Activated naive CD8-positive, alpha-beta T cell treated with anti-CD3 and anti-CD28 coated beads, Interleukin-2, amount 50 U/mL, for 24 hours (primary cell): ENCODE results near the gene TEX2.
"Not testable (repeated sequence)": the region's sequence is repeated elsewhere in the genome, so short reads cannot be mapped to it uniquely, and the experiment has no call there.

Experiments used
- ATAC-seq: fragments of 150-1000 bp; cut with Tn5 transposase; one replicate; pipeline ENCODE4 v1.10.0; 2021
- DNase-seq: peaks from one replicate; pipeline ENCODE4 v3.0.0; 2021
- H3K27ac Mint-ChIP-seq: one replicate; pipeline ENCODE4 v1.8.0; 2021; ENCODE audit warnings: mild to moderate bottlenecking, mixed read lengths
- H3K27me3 Mint-ChIP-seq: one replicate; pipeline ENCODE4 v1.8.0; 2021; ENCODE audit warnings: mixed read lengths
- H3K36me3 Mint-ChIP-seq: one replicate; pipeline ENCODE4 v1.8.0; 2021; ENCODE audit warnings: low read depth, mixed read lengths
- H3K4me1 Mint-ChIP-seq: one replicate; pipeline ENCODE4 v1.8.0; 2021; ENCODE audit warnings: mixed read lengths
- H3K4me3 Mint-ChIP-seq: one replicate; pipeline ENCODE4 v1.8.0; 2021; ENCODE audit warnings: mild to moderate bottlenecking, moderate library complexity, mixed read lengths
- H3K9me3 Mint-ChIP-seq: one replicate; pipeline ENCODE4 v1.8.0; 2021; ENCODE audit warnings: mixed read lengths

Gene TEX2

GRCh38 chr17:64178011-64178825 lies 84.8 kb downstream of the TEX2 start:
- Mint-ChIP-seq H3K4me3 (no peak overlapping the region), H3K4me1 (no peaks in the 10 kb centered on the region), H3K27me3 (no peaks in the 10 kb centered on the region), H3K9me3 (no peaks in the 10 kb centered on the region), H3K27ac (no peak overlapping the region), H3K36me3 (peaks cover 16% of the 10 kb centered on the region)
- ATAC-seq (no peak), DNase-seq (no peak)

- no peaks in the 10 kb centered on the region for H3K27me3 Mint-ChIP-seq
- H3K4me3 Mint-ChIP-seq = no peak overlapping the region
- peaks cover 18% of the 10 kb centered on the region for H3K36me3 Mint-ChIP-seq
- DNase-seq (no peak), ATAC-seq (no peak)
- no peaks in the 10 kb centered on the region for H3K9me3 Mint-ChIP-seq
- no peak overlapping the region for H3K27ac Mint-ChIP-seq
- no peaks in the 10 kb centered on the region for H3K4me1 Mint-ChIP-seq
These were observed 85.6 kb downstream of the TEX2 start for GRCh38 chr17:64177311-64178010.

GRCh38 chr17:64176556-64176955 lies 86.5 kb downstream of the TEX2 start:
- H3K27me3 Mint-ChIP-seq = no peaks in the 10 kb centered on the region
- peaks cover 21% of the 10 kb centered on the region for H3K36me3 Mint-ChIP-seq
- DNase-seq = no peak
- no peak overlapping the region for H3K27ac Mint-ChIP-seq
- no peaks in the 10 kb centered on the region for H3K9me3 Mint-ChIP-seq
- ATAC-seq = no peak
- H3K4me1 Mint-ChIP-seq = no peaks in the 10 kb centered on the region
- H3K4me3 Mint-ChIP-seq = no peak overlapping the region

- no peak for DNase-seq
- H3K9me3 Mint-ChIP-seq = no peaks in the 10 kb centered on the region
- H3K4me1 Mint-ChIP-seq = no peaks in the 10 kb centered on the region
- H3K36me3 Mint-ChIP-seq = peaks cover 29% of the 10 kb centered on the region
- no peak for ATAC-seq
- no peaks in the 10 kb centered on the region for H3K27me3 Mint-ChIP-seq
- H3K4me3 Mint-ChIP-seq = no peak overlapping the region
- H3K27ac Mint-ChIP-seq = no peak overlapping the region
These were observed 88.2 kb downstream of the TEX2 start for GRCh38 chr17:64174686-64175456.

GRCh38 chr17:64173646-64174045 lies 89.4 kb downstream of the TEX2 start:
- DNase-seq (no peak), ATAC-seq (no peak)
- peaks cover 20% of the 10 kb centered on the region for H3K36me3 Mint-ChIP-seq
- H3K4me1 Mint-ChIP-seq = no peaks in the 10 kb centered on the region
- H3K27ac Mint-ChIP-seq = no peak overlapping the region
- H3K27me3 Mint-ChIP-seq = no peaks in the 10 kb centered on the region
- no peak overlapping the region for H3K4me3 Mint-ChIP-seq
- H3K9me3 Mint-ChIP-seq = no peaks in the 10 kb centered on the region

GRCh38 chr17:64172510-64172909 lies 90.5 kb downstream of the TEX2 start:
- H3K4me1 Mint-ChIP-seq = no peaks in the 10 kb centered on the region

GRCh38 chr17:64171041-64171440 lies 92.0 kb downstream of the TEX2 start:
- ATAC-seq (no peak), DNase-seq (no peak)
- no peak overlapping the region for H3K27ac Mint-ChIP-seq
- H3K4me1 Mint-ChIP-seq = no peaks in the 10 kb centered on the region
- H3K36me3 Mint-ChIP-seq = peaks cover 29% of the 10 kb centered on the region
- H3K27me3 Mint-ChIP-seq = no peaks in the 10 kb centered on the region
- H3K9me3 Mint-ChIP-seq = no peaks in the 10 kb centered on the region
- H3K4me3 Mint-ChIP-seq = no peak overlapping the region

More at GRCh38 chr17:64172510-64172909, 90.5 kb downstream of the TEX2 start:
- Mint-ChIP-seq H3K9me3 (no peaks in the 10 kb centered on the region), H3K27me3 (no peaks in the 10 kb centered on the region), H3K4me3 (no peak overlapping the region), H3K27ac (no peak overlapping the region), H3K36me3 (peaks cover 23% of the 10 kb centered on the region)
- DNase-seq (no peak), ATAC-seq (no peak)

- Mint-ChIP-seq H3K9me3 (no peaks in the 10 kb centered on the region), H3K27ac (no peak overlapping the region), H3K27me3 (no peaks in the 10 kb centered on the region), H3K4me3 (no peak overlapping the region), H3K4me1 (no peaks in the 10 kb centered on the region), H3K36me3 (peaks cover 29% of the 10 kb centered on the region)
- DNase-seq (no peak), ATAC-seq (no peak)
These were observed 92.8 kb downstream of the TEX2 start for GRCh38 chr17:64170286-64170685.

- not testable (repeated sequence) for H3K27ac Mint-ChIP-seq, H3K4me1 Mint-ChIP-seq, H3K9me3 Mint-ChIP-seq, ATAC-seq, H3K4me3 Mint-ChIP-seq, H3K27me3 Mint-ChIP-seq, DNase-seq
- H3K36me3 Mint-ChIP-seq = peaks cover 25% of the 10 kb centered on the region
These were observed 95.4 kb downstream of the TEX2 start for GRCh38 chr17:64167666-64168065.

- DNase-seq = no peak
- Mint-ChIP-seq H3K9me3 (no peaks in the 10 kb centered on the region), H3K4me1 (no peaks in the 10 kb centered on the region), H3K4me3 (no peak overlapping the region), H3K27ac (no peak overlapping the region), H3K27me3 (no peaks in the 10 kb centered on the region), H3K36me3 (peaks cover 21% of the 10 kb centered on the region)
- ATAC-seq = no peak
These were observed 96.2 kb downstream of the TEX2 start for GRCh38 chr17:64166876-64167275.

GRCh38 chr17:64165347-64165746 lies 97.7 kb downstream of the TEX2 start:
- ATAC-seq = no peak
- H3K27me3 Mint-ChIP-seq = no peaks in the 10 kb centered on the region
- no peaks in the 10 kb centered on the region for H3K9me3 Mint-ChIP-seq
- peaks cover 19% of the 10 kb centered on the region for H3K36me3 Mint-ChIP-seq
- no peaks in the 10 kb centered on the region for H3K4me1 Mint-ChIP-seq
- no peak overlapping the region for H3K4me3 Mint-ChIP-seq
- H3K27ac Mint-ChIP-seq = no peak overlapping the region
- DNase-seq = no peak

GRCh38 chr17:64164596-64165285 lies 98.3 kb downstream of the TEX2 start:
- no peaks in the 10 kb centered on the region for H3K27me3 Mint-ChIP-seq
- H3K9me3 Mint-ChIP-seq = no peaks in the 10 kb centered on the region
- DNase-seq (no peak), ATAC-seq (no peak)
- no peaks in the 10 kb centered on the region for H3K4me1 Mint-ChIP-seq
- no peak overlapping the region for H3K4me3 Mint-ChIP-seq
- no peak overlapping the region for H3K27ac Mint-ChIP-seq
- H3K36me3 Mint-ChIP-seq = peaks cover 15% of the 10 kb centered on the region

- DNase-seq (no peak), ATAC-seq (no peak)
- H3K27ac Mint-ChIP-seq = no peak overlapping the region
- H3K4me3 Mint-ChIP-seq = no peak overlapping the region
- no peaks in the 10 kb centered on the region for H3K27me3 Mint-ChIP-seq
- peaks cover 17% of the 10 kb centered on the region for H3K36me3 Mint-ChIP-seq
- H3K4me1 Mint-ChIP-seq = no peaks in the 10 kb centered on the region
- no peaks in the 10 kb centered on the region for H3K9me3 Mint-ChIP-seq
These were observed 99.6 kb downstream of the TEX2 start for GRCh38 chr17:64163468-64163867.

- Mint-ChIP-seq H3K27ac (no peak overlapping the region), H3K9me3 (no peaks in the 10 kb centered on the region), H3K4me1 (no peaks in the 10 kb centered on the region), H3K4me3 (no peak overlapping the region), H3K27me3 (no peaks in the 10 kb centered on the region), H3K36me3 (peaks cover 14% of the 10 kb centered on the region)
- DNase-seq = no peak
- ATAC-seq = no peak
These were observed 100.5 kb downstream of the TEX2 start for GRCh38 chr17:64162554-64162953.
